Fibroblast of lung (primary cell): ENCODE measurements around the gene BPIFA2.
"Not testable (repeated sequence)": the region's sequence is repeated elsewhere in the genome, so short reads cannot be mapped to it uniquely, and the experiment has no call there.

ENCODE experiments used
- CTCF ChIP-seq, 2 donors: IDR thresholded peaks in 1 of 2; conservative IDR thresholded peaks in 1 of 2; 1 replicate in 1 of 2; 2 replicates in 1 of 2; pipeline ENCODE4 v1.5.1; 2011 to 2012; ENCODE audit warnings: low read length in 2 of 2, control low read depth in 1 of 2, inconsistent platforms in 1 of 2, low read depth in 1 of 2, mild to moderate bottlenecking in 1 of 2
- EZH2 ChIP-seq: IDR thresholded peaks from 2 replicates; pipeline ENCODE4 v1.5.1; 2012; ENCODE audit warnings: low read length, control low read depth, mild to moderate bottlenecking; ENCODE audit errors: missing control alignments

- TF ChIP-seq CTCF (conservative IDR thresholded peaks at IDR 0.05 in 1 of 2, IDR thresholded peaks at IDR 0.05 in 1 of 2; ENCODE audit: low read depth in 1 of 2, low read length in 2 of 2); EZH2: not testable (repeated sequence)
Measured at GRCh38 chr20:33185031-33185590, 17.2 kb downstream of the BPIFA2 start.
